PC-3 (cell line): ENCODE results near the gene CCSER1.

ENCODE experiments used
- EZH2 ChIP-seq: fragments of 300-600 bp; sonication (generic); IDR thresholded peaks from one replicate; pipeline ENCODE4 v1.6.1; 2017; ENCODE audit warnings: antibody characterized with exemption, mild to moderate bottlenecking, low read length; ENCODE audit not compliant: unreplicated experiment
- EZH2phosphoT487 ChIP-seq: fragments of 300-600 bp; sonication (generic); IDR thresholded peaks from 2 replicates; pipeline ENCODE4 v1.6.1; 2018; ENCODE audit warnings: mild to moderate bottlenecking, antibody characterized with exemption, low read length, borderline replicate concordance
- TF ChIP-seq, protein P1 (sequence below): fragments of 300-600 bp; sonication (generic); conservative IDR thresholded peaks from 2 replicates; pipeline ENCODE4 v1.5.1; 2017; ENCODE audit warnings: antibody characterized with exemption, low read depth, mild to moderate bottlenecking, low read length

DNA sequence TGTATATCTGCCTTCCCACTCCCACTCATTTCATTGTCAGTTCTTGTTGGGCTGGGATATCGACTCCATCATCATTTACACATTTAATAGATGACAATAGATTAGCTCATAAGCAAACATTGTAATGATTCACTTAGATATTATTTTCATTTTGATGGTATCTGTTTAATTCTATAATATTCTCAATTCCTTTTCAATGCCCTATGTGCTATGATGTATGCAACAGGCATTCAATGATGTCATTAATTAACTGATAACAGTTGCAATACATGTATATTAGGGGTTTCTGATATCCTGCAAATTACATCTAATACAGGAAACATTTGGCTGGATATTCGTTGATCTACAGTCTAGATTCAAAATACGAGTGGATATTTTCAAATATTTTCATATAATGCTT, 850.5 kb downstream of the CCSER1 start:
- TF ChIP-seq, protein P1, sequence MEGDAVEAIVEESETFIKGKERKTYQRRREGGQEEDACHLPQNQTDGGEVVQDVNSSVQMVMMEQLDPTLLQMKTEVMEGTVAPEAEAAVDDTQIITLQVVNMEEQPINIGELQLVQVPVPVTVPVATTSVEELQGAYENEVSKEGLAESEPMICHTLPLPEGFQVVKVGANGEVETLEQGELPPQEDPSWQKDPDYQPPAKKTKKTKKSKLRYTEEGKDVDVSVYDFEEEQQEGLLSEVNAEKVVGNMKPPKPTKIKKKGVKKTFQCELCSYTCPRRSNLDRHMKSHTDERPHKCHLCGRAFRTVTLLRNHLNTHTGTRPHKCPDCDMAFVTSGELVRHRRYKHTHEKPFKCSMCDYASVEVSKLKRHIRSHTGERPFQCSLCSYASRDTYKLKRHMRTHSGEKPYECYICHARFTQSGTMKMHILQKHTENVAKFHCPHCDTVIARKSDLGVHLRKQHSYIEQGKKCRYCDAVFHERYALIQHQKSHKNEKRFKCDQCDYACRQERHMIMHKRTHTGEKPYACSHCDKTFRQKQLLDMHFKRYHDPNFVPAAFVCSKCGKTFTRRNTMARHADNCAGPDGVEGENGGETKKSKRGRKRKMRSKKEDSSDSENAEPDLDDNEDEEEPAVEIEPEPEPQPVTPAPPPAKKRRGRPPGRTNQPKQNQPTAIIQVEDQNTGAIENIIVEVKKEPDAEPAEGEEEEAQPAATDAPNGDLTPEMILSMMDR: no peak
- TF ChIP-seq EZH2: no peak
- no peak for TF ChIP-seq EZH2phosphoT487
